Pancreas (tissue), 10 donors: Measurements from ENCODE around the gene WDR27. TPM values are rescaled to one million over a fixed set of nuclear protein-coding genes. Genes with fewer than 3 reads are reported as not detected.
"Not testable (repeated sequence)": the region's sequence is repeated elsewhere in the genome, so short reads cannot be mapped to it uniquely, and the experiment has no call there.

Source experiments
- ATAC-seq, 4 donors: fragments of 200-7000 bp; cut with Tn5 transposase; one replicate each; pipeline versions ENCODE4 v1.8.0 to v1.9.1; 2020; ENCODE audit warnings: mild to moderate bottlenecking in 4 of 4, moderate library complexity in 4 of 4
- DNase-seq, 6 donors: peaks; one replicate each; pipeline ENCODE4 v3.0.0-alpha.2; 2020
- FAIRE-seq: peaks from 2 replicates; lab custom pipeline; 2012; peaks lifted over from hg19 to GRCh38; lab: Jason Lieb, UNC
- H3K27ac ChIP-seq, 4 donors: fragments of 200-600 bp; sonication (generic); 1 replicate in 3 of 4; 2 replicates in 1 of 4; pipeline versions ENCODE4 v1.5.0 to v1.8.0; 2020
- H3K27me3 ChIP-seq, 4 donors: fragments of 200-600 bp; one replicate each; pipeline ENCODE4 v1.8.0; 2021
- H3K36me3 ChIP-seq, 3 donors: fragments of 200-600 bp; sonication (generic) in 1 of 3; one replicate each; pipeline versions ENCODE4 v1.5.0 to v1.8.0; 2020 to 2021
- H3K4me1 ChIP-seq, 3 donors: fragments of 200-600 bp; one replicate each; pipeline ENCODE4 v1.8.0; 2021
- H3K4me3 ChIP-seq, 4 donors: fragments of 200-600 bp; sonication (generic) in 2 of 4; one replicate each; pipeline versions ENCODE4 v1.5.0 to v1.8.0; 2020 to 2021
- H3K9me3 ChIP-seq, 4 donors: fragments of 200-600 bp; one replicate each; pipeline ENCODE4 v1.8.0; 2021
- WGBS, 2 donors: extraction: QIAGEN DNeasy Blood & Tissue Kit; methylation state at CpG; one replicate each; pipeline ENCODE4 v1.1.7; 2013; 5-methylcytosine and 5-hydroxymethylcytosine counted together
- intact Hi-C, 3 donors: fragments of 100-400 bp; cut with DNase I; formaldehyde crosslinking; loops; one replicate each; pipeline versions ENCODE4 v1.11.1 to v1.14.2; 2022
- polyA plus RNA-seq, 2 donors: library from polyadenylated mRNA; stranded (reverse); fragments of 200-250 nt; gene quantifications; one replicate each; pipeline ENCODE4 v1.2.3, GENCODE V29; 2013
- total RNA-seq, 6 donors: library from RNA; stranded (reverse); fragmentation: NEBNext Ultra II Directional in 4 of 6; extraction: Animal tissue kit (Norgen Biotek cat#: 25700) in 4 of 6; gene quantifications; one replicate each; pipeline versions ENCODE4 v1.2.1 to v1.2.4, GENCODE V29; 2021 to 2023
- TF ChIP-seq, protein P1 (sequence below), 4 donors: fragments of 200-600 bp; sonication (generic) in 3 of 4; IDR thresholded peaks; one replicate each; pipeline versions ENCODE4 v1.5.0 to v1.8.0; 2021; ENCODE audit warnings: antibody characterized with exemption in 4 of 4
- donor health status: healthy with polysubstance abuse.
- donor health status: DM: no; HTN: no; CAD: no; lungs with moderate emphysema.
- donor health status: DM: no; HTN: no; CAD: no.
- donor health status: control.
- donor health status: control.
- donor health status: Bipolar disorder and iron deficiency.
- donor health status: DM: yes; HTN: yes; CAD: no.
- donor health status: DM: no; HTN: no; CAD: no.
- donor health status: DM: no; HTN: no; CAD: no.
- donor health status: DM: yes; HTN: yes; CAD: no.

Gene WDR27
- total and polyA plus RNA-seq, 8 donors: 9.6 to 43.1 (median 16.4) TPM

DNA sequence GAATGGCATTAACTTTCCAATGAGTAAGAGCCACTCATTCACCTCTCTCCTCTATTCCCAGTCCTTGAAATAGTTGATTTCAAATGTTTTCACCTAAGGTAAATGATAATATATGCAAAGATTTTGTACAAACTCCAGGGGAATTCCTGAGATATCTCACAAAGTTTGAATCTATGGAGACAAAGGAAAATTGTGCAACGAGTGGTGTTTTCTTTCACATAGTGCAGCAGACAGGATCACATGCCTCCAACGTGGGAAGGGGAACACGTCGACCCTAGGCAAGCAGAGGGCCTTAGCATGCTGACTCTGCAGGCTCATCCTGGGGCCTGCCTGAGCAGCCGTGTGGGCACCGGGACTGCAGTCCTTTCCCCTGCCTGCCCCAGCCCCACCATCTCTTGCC lies 252.6 kb downstream of the WDR27 start:
- no peak for FAIRE-seq
- ATAC-seq: no peak
- no peaks in the 10 kb centered on the region for H3K27me3 ChIP-seq
- H3K36me3 ChIP-seq: no peaks in the 10 kb centered on the region
- DNase-seq: no peak
- intact Hi-C loops: no loop called here
- TF ChIP-seq, protein P1, sequence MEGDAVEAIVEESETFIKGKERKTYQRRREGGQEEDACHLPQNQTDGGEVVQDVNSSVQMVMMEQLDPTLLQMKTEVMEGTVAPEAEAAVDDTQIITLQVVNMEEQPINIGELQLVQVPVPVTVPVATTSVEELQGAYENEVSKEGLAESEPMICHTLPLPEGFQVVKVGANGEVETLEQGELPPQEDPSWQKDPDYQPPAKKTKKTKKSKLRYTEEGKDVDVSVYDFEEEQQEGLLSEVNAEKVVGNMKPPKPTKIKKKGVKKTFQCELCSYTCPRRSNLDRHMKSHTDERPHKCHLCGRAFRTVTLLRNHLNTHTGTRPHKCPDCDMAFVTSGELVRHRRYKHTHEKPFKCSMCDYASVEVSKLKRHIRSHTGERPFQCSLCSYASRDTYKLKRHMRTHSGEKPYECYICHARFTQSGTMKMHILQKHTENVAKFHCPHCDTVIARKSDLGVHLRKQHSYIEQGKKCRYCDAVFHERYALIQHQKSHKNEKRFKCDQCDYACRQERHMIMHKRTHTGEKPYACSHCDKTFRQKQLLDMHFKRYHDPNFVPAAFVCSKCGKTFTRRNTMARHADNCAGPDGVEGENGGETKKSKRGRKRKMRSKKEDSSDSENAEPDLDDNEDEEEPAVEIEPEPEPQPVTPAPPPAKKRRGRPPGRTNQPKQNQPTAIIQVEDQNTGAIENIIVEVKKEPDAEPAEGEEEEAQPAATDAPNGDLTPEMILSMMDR (IDR thresholded peaks at IDR 0.05): no peak
- 68 to 71% methylated on average over 6 of the region's 6 CpGs for WGBS, 2 donors
- no peak overlapping the region for H3K4me3 ChIP-seq
- H3K4me1 ChIP-seq: no peaks in the 10 kb centered on the region
- H3K27ac ChIP-seq: no peak overlapping the region
- H3K9me3 ChIP-seq: no peaks in the 10 kb centered on the region

DNA sequence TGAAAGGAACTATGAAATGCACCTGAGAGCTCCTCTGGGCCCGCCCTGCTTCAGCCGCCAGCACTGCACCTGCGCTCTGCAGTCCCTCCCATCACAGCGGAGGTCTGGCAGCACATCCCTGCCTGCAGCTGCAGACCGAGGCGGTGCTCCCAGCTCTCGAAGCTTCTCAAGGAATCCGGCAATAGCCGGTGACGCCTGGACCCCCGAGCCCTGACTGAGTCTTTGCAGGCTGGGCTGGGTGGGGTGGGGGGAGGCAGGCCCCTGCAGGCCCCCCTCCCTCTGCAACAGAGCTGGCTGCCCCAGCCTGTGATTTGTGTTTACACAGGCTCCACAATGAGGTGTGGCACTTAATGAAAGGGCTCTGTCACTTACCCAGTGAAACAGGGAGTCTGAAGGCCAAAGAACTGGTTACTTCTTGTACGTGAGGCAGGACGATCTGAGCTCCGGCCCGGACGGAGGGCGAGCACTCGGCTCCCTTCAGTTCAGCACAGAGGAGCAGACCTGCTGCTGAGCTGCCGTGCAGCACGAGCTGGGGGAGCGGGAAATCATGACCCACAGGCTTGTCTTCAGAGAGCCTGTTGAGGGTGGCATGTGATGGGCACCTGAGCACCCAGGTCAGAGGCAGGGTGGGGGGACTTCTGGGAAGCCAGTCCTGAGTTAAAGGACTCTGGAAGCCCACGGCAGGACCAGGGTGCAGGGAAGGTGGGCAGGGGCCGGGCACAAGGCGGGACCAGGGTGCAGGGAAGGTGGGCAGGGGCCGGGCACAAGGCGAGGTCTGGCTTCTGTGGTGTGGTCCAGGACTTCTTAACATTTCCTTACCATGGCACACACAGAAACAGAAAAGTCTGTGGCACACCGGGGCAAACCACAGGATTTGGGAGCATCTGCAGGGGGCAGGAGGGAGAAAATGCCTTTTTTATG lies 255.9 kb downstream of the WDR27 start:
- peak overlapping the region in 1 of 4 donors; percentile 20 for H3K4me3 ChIP-seq
- no peaks in the 10 kb centered on the region for H3K27me3 ChIP-seq
- no peaks in the 10 kb centered on the region for H3K36me3 ChIP-seq
- H3K9me3 ChIP-seq: no peaks in the 10 kb centered on the region
- 31 to 34% methylated on average over 27 of the region's 27 CpGs for WGBS, 2 donors
- DNase-seq (no peak), ATAC-seq (peak in 3 of 4 donors; percentile 86 to 94 (median 92)), FAIRE-seq (no peak)
- intact Hi-C loops: no loop called here
- H3K27ac ChIP-seq: no peak overlapping the region
- TF ChIP-seq, protein P1 (IDR thresholded peaks at IDR 0.05): no peak
- H3K4me1 ChIP-seq: no peaks in the 10 kb centered on the region

DNA sequence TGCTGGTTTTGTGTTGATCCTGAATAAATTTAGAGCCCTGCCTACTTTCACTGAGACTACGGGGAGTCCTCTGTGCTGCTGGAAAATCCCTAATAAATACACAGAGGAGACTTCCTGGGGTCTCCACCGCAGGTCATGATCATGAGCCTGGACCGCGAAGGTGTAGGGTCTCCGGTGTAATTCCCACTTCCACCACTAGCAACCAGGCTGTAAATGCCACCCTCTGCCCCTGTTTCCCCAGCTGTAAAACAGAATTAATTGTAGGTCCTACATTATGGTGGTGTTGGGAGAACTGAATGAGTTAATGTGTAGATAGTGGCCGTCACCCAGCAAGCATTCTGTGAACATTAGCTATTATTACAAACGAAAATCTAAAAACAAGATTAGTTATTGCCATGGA lies 256.6 kb downstream of the WDR27 start:
- Histone ChIP-seq H3K4me3 (no peak overlapping the region), H3K27ac (no peak overlapping the region), H3K27me3 (no peaks in the 10 kb centered on the region), H3K36me3 (no peaks in the 10 kb centered on the region), H3K4me1 (no peaks in the 10 kb centered on the region), H3K9me3 (no peaks in the 10 kb centered on the region)
- no peak for FAIRE-seq
- TF ChIP-seq, protein P1 (IDR thresholded peaks at IDR 0.05): peak in 1 of 4 donors; percentile 15
- 70 to 71% methylated on average over 7 of the region's 7 CpGs for WGBS, 2 donors
- ATAC-seq: peak in 1 of 4 donors; percentile 13
- intact Hi-C loops: no loop called here
- no peak for DNase-seq

DNA sequence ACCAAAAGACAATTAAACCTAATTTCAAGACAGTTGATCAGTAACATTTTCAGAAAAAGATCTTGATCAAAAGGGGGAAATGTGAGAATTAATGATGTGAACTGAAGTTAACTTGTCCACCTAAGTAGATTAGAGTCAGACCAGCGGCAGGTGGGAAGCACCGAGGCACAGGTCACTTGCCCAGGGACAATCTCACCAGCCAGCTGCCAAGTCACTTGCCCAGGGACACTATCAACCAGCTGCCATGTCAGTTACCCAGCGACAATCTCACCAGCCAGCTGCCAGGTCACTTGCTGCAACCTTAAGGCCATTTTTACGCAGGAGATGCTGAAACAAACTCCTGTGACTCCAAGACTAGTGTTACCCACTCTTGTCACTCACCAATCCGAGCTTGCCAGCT lies 260.5 kb downstream of the WDR27 start:
- 74% methylated on average over 5 of the region's 5 CpGs for WGBS, 2 donors
- no peak for DNase-seq
- TF ChIP-seq, protein P1 (IDR thresholded peaks at IDR 0.05): no peak
- intact Hi-C loops: no loop called here
- no peak for FAIRE-seq
- Histone ChIP-seq H3K9me3 (no peaks in the 10 kb centered on the region), H3K36me3 (no peaks in the 10 kb centered on the region), H3K4me3 (no peak overlapping the region), H3K27me3 (no peaks in the 10 kb centered on the region), H3K4me1 (no peaks in the 10 kb centered on the region), H3K27ac (no peak overlapping the region)
- no peak for ATAC-seq

DNA sequence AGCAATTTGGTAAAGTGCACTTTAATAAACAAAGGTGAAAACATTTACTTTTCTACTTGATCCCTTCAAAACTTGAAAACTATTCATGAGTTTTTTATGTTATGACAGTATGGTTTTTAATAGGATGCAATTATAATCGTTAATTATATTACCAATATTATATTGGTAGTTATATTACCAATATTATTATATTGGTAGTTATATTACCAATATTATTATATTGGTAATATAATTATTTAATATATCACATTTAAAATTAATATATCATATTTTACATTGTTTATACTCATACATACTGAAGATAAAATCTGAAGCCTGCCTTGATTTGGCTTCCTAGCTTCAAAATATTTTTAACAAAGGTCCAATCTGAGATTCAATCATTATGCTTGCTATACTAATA lies 262.1 kb downstream of the WDR27 start:
- ATAC-seq (no peak), FAIRE-seq (peak; percentile 82), DNase-seq (no peak)
- WGBS, 2 donors: 2 to 28% methylated on average over 1 of the region's 1 CpG
- intact Hi-C loops: no loop called here
- TF ChIP-seq, protein P1 (IDR thresholded peaks at IDR 0.05): no peak
- Histone ChIP-seq H3K36me3 (no peaks in the 10 kb centered on the region), H3K4me1 (no peaks in the 10 kb centered on the region), H3K27ac (no peak overlapping the region), H3K27me3 (no peaks in the 10 kb centered on the region), H3K9me3 (no peaks in the 10 kb centered on the region), H3K4me3 (no peak overlapping the region)

DNA sequence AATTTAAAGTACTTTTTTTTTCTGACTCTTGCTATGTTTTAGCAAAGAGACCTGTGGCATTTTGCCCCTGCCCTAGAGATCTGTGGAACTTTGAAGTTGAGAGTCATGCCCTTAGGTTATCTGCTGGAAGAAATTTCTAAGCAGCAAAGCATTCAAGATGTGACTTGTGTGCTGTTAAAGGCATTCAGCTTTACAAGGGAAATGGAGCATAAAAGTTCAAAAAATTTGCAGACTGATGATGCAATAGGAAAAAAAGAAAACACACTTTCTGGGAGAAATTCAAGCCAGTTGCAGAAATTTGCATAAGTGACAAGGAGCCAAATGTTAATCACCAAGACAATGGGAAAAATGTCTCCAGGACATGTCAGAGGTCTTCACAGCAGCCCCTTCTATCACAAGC lies 267.3 kb downstream of the WDR27 start:
- H3K36me3 ChIP-seq, intact Hi-C loops, H3K9me3 ChIP-seq, H3K4me1 ChIP-seq, H3K27me3 ChIP-seq, DNase-seq, ATAC-seq, H3K27ac ChIP-seq, H3K4me3 ChIP-seq, FAIRE-seq: not testable (repeated sequence)
